Adrenal gland (tissue), 12 donors: ENCODE data around the gene ZBTB38. TPM values are rescaled to one million over a fixed set of nuclear protein-coding genes. Genes with fewer than 3 reads are reported as not detected.

Experiments used
- DNase-seq, 7 donors: peaks; one replicate each; pipeline ENCODE4 v3.0.0-alpha.2; 2019 to 2020
- H3K27ac ChIP-seq, 5 donors: fragments of 200-600 bp; sonication (generic) in 4 of 5; 1 replicate in 3 of 5; 2 replicates in 2 of 5; pipeline versions ENCODE4 v1.5.1 to v1.8.0; 2016 to 2020; ENCODE audit warnings: mild to moderate bottlenecking in 1 of 5
- H3K27me3 ChIP-seq: fragments of 200-600 bp; 2 replicates; pipeline ENCODE4 v1.8.0; 2021
- H3K36me3 ChIP-seq, 2 donors: fragments of 200-600 bp; replicated peaks in 1 of 2; 1 replicate in 1 of 2; 2 replicates in 1 of 2; pipeline versions ENCODE4 v1.5.1 to v1.8.0; 2018 to 2022
- H3K4me1 ChIP-seq, 2 donors: fragments of 200-600 bp; replicated peaks in 1 of 2; 1 replicate in 1 of 2; 2 replicates in 1 of 2; pipeline versions ENCODE4 v1.5.1 to v1.8.0; 2018 to 2021
- H3K4me3 ChIP-seq, 4 donors: fragments of 200-600 bp; sonication (generic) in 3 of 4; one replicate each; pipeline ENCODE4 v1.5.1; 2016 to 2018
- H3K9me3 ChIP-seq, 3 donors: fragments of 200-600 bp; sonication (generic) in 1 of 3; replicated peaks in 1 of 3; 1 replicate in 2 of 3; 2 replicates in 1 of 3; pipeline versions ENCODE4 v1.5.1 to v1.8.0; 2016 to 2021
- CTCF ChIP-seq, 6 experiments: fragments of 450-650 bp in 4 of 6; fragments of 200-600 bp in 2 of 6; sonication (generic) in 1 of 6; IDR thresholded peaks; 1 replicate in 5 of 6; 2 replicates in 1 of 6; pipeline versions ENCODE4 v1.5.1 to v1.8.0; 2016 to 2021; ENCODE audit warnings: antibody characterized with exemption in 6 of 6, mild to moderate bottlenecking in 2 of 6, moderate library complexity in 1 of 6
- POLR2A ChIP-seq, 2 donors: fragments of 450-650 bp; IDR thresholded peaks; one replicate each; pipeline ENCODE4 v1.6.1; 2017; ENCODE audit warnings: antibody characterized with exemption in 2 of 2, mild to moderate bottlenecking in 2 of 2, moderate library complexity in 1 of 2
- WGBS, 4 donors: extraction: QIAGEN DNeasy Blood & Tissue Kit in 2 of 4; methylation state at CpG; one replicate each; pipeline versions ENCODE4 v1.1.5 to v1.1.7; 2013 to 2017; 5-methylcytosine and 5-hydroxymethylcytosine counted together
- intact Hi-C, 2 donors: fragments of 100-400 bp; cut with DNase I; formaldehyde crosslinking; loops; one replicate each; pipeline versions ENCODE4 v1.14.1 to v1.15.0; 2022 to 2023
- polyA plus RNA-seq, 3 donors: library from polyadenylated mRNA; stranded (reverse); fragments of 200-250 nt in 2 of 3; fragments of 350-450 nt in 1 of 3; fragmentation: Illumina TruSeq in 1 of 3; extraction: RNeasy Lipid Tissue Mini Kit (QIAGEN cat#74804) in 1 of 3; gene quantifications; one replicate each; pipeline ENCODE4 v1.2.3, GENCODE V29; 2013 to 2014
- total RNA-seq, 9 donors: library from RNA; depleted of rRNA in 4 of 9; stranded (reverse); fragments of >200 nt in 4 of 9; fragments of 120-200 nt in 1 of 9; fragmentation: NEBNext Ultra II Directional in 1 of 9; extraction: Animal tissue kit (Norgen Biotek cat#: 25700) in 1 of 9; gene quantifications; one replicate each; pipeline versions ENCODE4 v1.1.0 to v1.2.4, GENCODE V29; 2013 to 2023
- donor health status: healthy with polysubstance abuse.
- donor health status: Bipolar disorder and iron deficiency.
- donor health status: DM: yes; HTN: yes; CAD: no.
- donor health status: DM: no; HTN: no; CAD: no.
- donor health status: DM: no; HTN: no; CAD: no.
- donor health status: DM: yes; HTN: yes; CAD: no.

ZBTB38 gene
- total and polyA plus RNA-seq, 12 donors = 12.0 to 231 (median 147) TPM

- no peak overlapping the region for H3K27ac ChIP-seq
- intact Hi-C loops = no loop called here
- 76 to 84% (median 82%) methylated on average over 7 of the region's 7 CpGs for WGBS, 4 donors
- no peaks in the 10 kb centered on the region for H3K27me3 ChIP-seq
- peaks cover 23 to 37% of the 10 kb centered on the region in 2 donors for H3K4me1 ChIP-seq
- DNase-seq = no peak
- no peak for TF ChIP-seq CTCF (IDR thresholded peaks at IDR 0.05)
- no peak for TF ChIP-seq POLR2A (IDR thresholded peaks at IDR 0.05)
- H3K9me3 ChIP-seq = no peaks in the 10 kb centered on the region
- H3K36me3 ChIP-seq = no peaks in the 10 kb centered on the region
- H3K4me3 ChIP-seq = no peak overlapping the region
Measured at GRCh38 chr3:141373768-141374526, 5.6 kb downstream of the ZBTB38 start.

DNA sequence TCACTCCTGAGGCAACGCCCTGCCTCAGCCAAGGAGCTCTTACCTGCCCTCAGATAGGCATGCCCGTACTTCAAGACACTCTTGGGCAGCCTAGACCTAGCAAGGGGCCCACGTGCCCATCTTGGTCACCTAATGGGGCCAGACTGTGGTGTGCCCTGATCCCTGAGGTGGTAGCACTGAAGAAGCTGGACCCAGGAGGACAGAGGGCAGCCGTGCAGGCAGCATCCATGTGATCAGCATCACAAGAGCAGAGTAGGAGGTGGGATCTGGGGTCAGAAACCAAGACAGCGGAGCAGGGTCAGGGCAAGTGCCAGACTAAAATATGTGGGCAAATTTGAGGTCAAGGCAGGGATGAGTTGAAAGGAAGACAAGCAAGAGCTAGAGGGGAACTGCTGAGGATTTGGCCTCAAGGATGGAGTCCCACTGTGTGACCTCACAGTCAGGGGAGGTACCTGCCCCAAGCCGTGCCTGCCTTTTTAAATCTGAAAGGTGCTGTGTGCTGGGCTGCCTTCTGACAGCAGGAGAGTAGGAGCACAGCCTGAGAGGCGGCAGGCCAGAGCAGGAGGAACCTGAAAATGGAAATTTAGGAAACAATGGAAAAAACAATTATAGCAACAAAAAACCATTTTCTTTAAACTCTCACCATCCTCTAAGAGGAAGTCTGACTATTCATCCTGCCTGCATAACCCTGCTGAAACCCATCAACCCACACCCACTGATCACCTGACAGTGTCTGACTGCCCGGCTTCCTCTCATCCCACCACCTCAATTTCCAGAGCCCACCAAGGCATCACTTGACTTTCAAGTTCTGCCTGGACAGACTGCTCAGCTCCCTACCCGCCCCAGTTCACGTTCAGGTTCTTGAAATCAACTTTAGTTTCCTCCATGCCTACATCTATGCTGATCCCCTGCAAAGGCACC is 7.3 kb downstream of the ZBTB38 start:
- H3K27me3 ChIP-seq = no peaks in the 10 kb centered on the region
- DNase-seq = no peak
- H3K36me3 ChIP-seq = no peaks in the 10 kb centered on the region
- peaks cover 9 to 23% of the 10 kb centered on the region in 2 donors for H3K4me1 ChIP-seq
- 85 to 96% (median 94%) methylated on average over 9 to 10 of the region's 10 CpGs for WGBS, 4 donors
- no peaks in the 10 kb centered on the region for H3K9me3 ChIP-seq
- no peak overlapping the region for H3K27ac ChIP-seq
- no peak for TF ChIP-seq POLR2A (IDR thresholded peaks at IDR 0.05)
- TF ChIP-seq CTCF (IDR thresholded peaks at IDR 0.05) = no peak
- intact Hi-C loops = no loop called here
- H3K4me3 ChIP-seq = no peak overlapping the region

- DNase-seq = no peak
- Histone ChIP-seq H3K4me3 (no peak overlapping the region), H3K27ac (no peak overlapping the region), H3K27me3 (no peaks in the 10 kb centered on the region), H3K9me3 (no peaks in the 10 kb centered on the region), H3K4me1 (peaks cover 0 to 11% of the 10 kb centered on the region in 2 donors), H3K36me3 (peaks cover 0 to 8% of the 10 kb centered on the region in 2 donors)
- intact Hi-C loops = no loop called here
- no peak for TF ChIP-seq POLR2A (IDR thresholded peaks at IDR 0.05)
- no peak for TF ChIP-seq CTCF (IDR thresholded peaks at IDR 0.05)
- 94 to 99% (median 98%) methylated on average over 3 of the region's 3 CpGs for WGBS, 4 donors
Measured at GRCh38 chr3:141377377-141377776, 9.1 kb downstream of the ZBTB38 start.

- intact Hi-C loops = no loop called here
- peaks cover 0 to 8% of the 10 kb centered on the region in 2 donors for H3K36me3 ChIP-seq
- H3K4me3 ChIP-seq = no peak overlapping the region
- 87 to 92% (median 89%) methylated on average over 4 of the region's 4 CpGs for WGBS, 4 donors
- H3K27me3 ChIP-seq = no peaks in the 10 kb centered on the region
- no peak overlapping the region for H3K27ac ChIP-seq
- TF ChIP-seq CTCF (IDR thresholded peaks at IDR 0.05) (no peak), POLR2A (IDR thresholded peaks at IDR 0.05) (no peak)
- H3K4me1 ChIP-seq = peaks cover 0 to 6% of the 10 kb centered on the region in 2 donors
- no peak for DNase-seq
- H3K9me3 ChIP-seq = no peaks in the 10 kb centered on the region
Measured at GRCh38 chr3:141378556-141378955, 10.3 kb downstream of the ZBTB38 start.
